SK-N-SH (cell line): ENCODE data around the gene KCNJ10.

ENCODE experiments used
- EP300 ChIP-seq, 2 experiments: IDR thresholded peaks; 2 replicates each; pipeline versions ENCODE4 v1.4.0 to v1.6.1; 2012; ENCODE audit warnings: borderline replicate concordance in 1 of 2, low read depth in 1 of 2, low read length in 1 of 2
- JUND ChIP-seq: IDR thresholded peaks from 2 replicates; pipeline ENCODE4 v1.4.0; 2012
- POLR2AphosphoS5 ChIP-seq: IDR thresholded peaks from 2 replicates; pipeline ENCODE4 v1.6.1; 2012; ENCODE audit warnings: low read depth, low read length
- RAD21 ChIP-seq: IDR thresholded peaks from 2 replicates; pipeline ENCODE4 v1.6.1; 2012; ENCODE audit warnings: mild to moderate bottlenecking, low read length
- TF ChIP-seq, protein P1 (sequence below): fragments of 150-350 bp; IDR thresholded peaks from 2 replicates; pipeline ENCODE4 v1.6.1; 2016; ENCODE audit warnings: mild to moderate bottlenecking, low read depth, low read length
- TF ChIP-seq, protein P2 (sequence below): fragments of 200-600 bp; sonication (generic); IDR thresholded peaks from 2 replicates; pipeline ENCODE4 v1.6.1; 2017; ENCODE audit warnings: antibody characterized with exemption, mild to moderate bottlenecking, moderate library complexity
- TF ChIP-seq, protein P3 (sequence below): IDR thresholded peaks from 2 replicates; pipeline ENCODE4 v1.6.1; 2012; ENCODE audit warnings: mild to moderate bottlenecking, low read depth, low read length, moderate library complexity

DNA sequence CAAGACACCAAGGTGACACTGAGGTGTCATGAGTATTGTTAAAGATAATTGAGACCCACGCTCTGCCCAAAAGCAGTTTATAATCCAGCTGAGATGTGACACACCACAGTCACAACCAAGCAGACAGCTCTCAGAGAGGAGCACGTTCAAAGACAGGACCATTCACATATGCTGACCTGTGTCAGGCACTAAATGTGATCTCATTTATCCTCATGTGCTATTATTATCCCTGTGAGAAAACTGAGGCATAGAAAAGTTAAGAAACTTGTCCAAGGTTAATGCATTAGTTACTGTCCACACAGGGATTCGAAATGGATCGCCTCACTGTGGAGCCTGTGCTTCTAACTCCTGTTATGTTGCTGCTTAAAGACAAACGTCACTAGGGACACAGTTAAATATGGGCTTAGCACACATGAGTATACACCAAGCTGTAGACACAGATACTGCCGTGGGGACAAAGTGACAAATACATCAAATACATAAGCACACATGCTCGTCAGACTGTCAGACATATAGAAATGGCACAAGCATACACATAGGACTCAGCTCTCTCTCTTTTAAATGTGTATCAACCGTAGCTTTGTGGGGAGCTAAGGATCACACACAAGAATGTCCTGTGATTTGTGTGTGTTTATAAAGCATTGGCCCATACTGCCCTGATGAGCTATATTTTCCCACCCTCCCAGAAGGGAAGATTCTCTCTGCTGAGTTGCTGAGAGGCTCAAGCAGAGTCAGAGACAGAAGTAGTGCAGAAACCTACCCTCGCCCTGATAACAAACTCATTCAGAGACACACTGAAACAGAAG lies 32.0 kb upstream of the KCNJ10 start:
- no peak for TF ChIP-seq POLR2AphosphoS5
- TF ChIP-seq, protein P1, sequence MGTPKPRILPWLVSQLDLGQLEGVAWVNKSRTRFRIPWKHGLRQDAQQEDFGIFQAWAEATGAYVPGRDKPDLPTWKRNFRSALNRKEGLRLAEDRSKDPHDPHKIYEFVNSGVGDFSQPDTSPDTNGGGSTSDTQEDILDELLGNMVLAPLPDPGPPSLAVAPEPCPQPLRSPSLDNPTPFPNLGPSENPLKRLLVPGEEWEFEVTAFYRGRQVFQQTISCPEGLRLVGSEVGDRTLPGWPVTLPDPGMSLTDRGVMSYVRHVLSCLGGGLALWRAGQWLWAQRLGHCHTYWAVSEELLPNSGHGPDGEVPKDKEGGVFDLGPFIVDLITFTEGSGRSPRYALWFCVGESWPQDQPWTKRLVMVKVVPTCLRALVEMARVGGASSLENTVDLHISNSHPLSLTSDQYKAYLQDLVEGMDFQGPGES: no peak
- TF ChIP-seq JUND: no peak
- TF ChIP-seq, protein P2, sequence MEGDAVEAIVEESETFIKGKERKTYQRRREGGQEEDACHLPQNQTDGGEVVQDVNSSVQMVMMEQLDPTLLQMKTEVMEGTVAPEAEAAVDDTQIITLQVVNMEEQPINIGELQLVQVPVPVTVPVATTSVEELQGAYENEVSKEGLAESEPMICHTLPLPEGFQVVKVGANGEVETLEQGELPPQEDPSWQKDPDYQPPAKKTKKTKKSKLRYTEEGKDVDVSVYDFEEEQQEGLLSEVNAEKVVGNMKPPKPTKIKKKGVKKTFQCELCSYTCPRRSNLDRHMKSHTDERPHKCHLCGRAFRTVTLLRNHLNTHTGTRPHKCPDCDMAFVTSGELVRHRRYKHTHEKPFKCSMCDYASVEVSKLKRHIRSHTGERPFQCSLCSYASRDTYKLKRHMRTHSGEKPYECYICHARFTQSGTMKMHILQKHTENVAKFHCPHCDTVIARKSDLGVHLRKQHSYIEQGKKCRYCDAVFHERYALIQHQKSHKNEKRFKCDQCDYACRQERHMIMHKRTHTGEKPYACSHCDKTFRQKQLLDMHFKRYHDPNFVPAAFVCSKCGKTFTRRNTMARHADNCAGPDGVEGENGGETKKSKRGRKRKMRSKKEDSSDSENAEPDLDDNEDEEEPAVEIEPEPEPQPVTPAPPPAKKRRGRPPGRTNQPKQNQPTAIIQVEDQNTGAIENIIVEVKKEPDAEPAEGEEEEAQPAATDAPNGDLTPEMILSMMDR: no peak
- no peak for TF ChIP-seq EP300 (IDR thresholded peaks at IDR 0.05; ENCODE audit: borderline replicate concordance in 1 of 2, low read depth in 1 of 2, low read length in 1 of 2)
- TF ChIP-seq RAD21: no peak
- TF ChIP-seq, protein P3, sequence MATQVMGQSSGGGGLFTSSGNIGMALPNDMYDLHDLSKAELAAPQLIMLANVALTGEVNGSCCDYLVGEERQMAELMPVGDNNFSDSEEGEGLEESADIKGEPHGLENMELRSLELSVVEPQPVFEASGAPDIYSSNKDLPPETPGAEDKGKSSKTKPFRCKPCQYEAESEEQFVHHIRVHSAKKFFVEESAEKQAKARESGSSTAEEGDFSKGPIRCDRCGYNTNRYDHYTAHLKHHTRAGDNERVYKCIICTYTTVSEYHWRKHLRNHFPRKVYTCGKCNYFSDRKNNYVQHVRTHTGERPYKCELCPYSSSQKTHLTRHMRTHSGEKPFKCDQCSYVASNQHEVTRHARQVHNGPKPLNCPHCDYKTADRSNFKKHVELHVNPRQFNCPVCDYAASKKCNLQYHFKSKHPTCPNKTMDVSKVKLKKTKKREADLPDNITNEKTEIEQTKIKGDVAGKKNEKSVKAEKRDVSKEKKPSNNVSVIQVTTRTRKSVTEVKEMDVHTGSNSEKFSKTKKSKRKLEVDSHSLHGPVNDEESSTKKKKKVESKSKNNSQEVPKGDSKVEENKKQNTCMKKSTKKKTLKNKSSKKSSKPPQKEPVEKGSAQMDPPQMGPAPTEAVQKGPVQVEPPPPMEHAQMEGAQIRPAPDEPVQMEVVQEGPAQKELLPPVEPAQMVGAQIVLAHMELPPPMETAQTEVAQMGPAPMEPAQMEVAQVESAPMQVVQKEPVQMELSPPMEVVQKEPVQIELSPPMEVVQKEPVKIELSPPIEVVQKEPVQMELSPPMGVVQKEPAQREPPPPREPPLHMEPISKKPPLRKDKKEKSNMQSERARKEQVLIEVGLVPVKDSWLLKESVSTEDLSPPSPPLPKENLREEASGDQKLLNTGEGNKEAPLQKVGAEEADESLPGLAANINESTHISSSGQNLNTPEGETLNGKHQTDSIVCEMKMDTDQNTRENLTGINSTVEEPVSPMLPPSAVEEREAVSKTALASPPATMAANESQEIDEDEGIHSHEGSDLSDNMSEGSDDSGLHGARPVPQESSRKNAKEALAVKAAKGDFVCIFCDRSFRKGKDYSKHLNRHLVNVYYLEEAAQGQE: no peak
